Suprapubic skin (tissue), 4 donors: ENCODE measurements around the gene DDHD1.

Experiments used
- EP300 ChIP-seq: sonication (generic); formaldehyde crosslinking; IDR thresholded peaks from one replicate; pipeline ENCODE4 v1.6.1; 2017; ENCODE audit warnings: antibody characterized with exemption
- POLR2A ChIP-seq, 2 donors: fragments of 450-650 bp; IDR thresholded peaks; one replicate each; pipeline ENCODE4 v1.6.1; 2017; ENCODE audit warnings: antibody characterized with exemption in 2 of 2, mild to moderate bottlenecking in 2 of 2, moderate library complexity in 2 of 2
- POLR2AphosphoS5 ChIP-seq, 3 donors: sonication (generic); formaldehyde crosslinking; IDR thresholded peaks; one replicate each; pipeline ENCODE4 v1.6.1; 2017; ENCODE audit warnings: antibody characterized with exemption in 3 of 3
- TF ChIP-seq, protein P1 (sequence below), 2 donors: fragments of 200-600 bp in 1 of 2; fragments of 450-650 bp in 1 of 2; sonication (generic) in 1 of 2; IDR thresholded peaks; one replicate each; pipeline ENCODE4 v1.5.1; 2016 to 2019; ENCODE audit warnings: antibody characterized with exemption in 2 of 2, mild to moderate bottlenecking in 1 of 2, moderate library complexity in 1 of 2

DNA sequence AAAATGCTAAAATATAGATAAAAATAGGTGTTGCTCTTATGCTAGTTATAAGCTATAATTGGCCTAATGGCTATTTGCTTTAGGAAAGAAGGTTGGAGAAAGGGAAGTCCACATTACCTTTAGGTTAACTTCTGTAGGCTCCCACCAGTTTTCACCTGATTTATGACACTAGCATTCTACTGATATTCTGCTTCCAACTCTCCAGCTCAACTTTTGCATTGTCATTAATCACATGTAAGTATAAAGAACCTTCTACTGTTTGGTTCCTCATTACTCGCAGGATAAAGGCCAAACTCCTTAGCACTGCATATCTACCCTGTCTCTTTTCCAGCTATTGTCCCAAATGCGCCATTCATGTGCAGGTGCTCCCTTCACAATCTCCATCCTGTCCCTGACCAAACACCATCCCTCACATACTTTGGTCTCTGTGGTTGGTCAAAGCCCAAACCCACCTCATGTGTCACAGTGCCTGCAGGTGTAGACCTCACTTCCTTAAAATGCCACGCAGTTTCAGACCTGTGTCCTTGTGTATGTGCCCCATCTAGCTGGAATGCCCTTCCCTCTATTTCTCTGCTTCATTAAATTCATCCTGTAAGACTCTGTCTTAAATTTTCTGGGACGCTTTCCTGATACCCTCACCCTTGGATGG, 3.3 kb downstream of the DDHD1 start:
- TF ChIP-seq POLR2A (IDR thresholded peaks at IDR 0.05) (no peak), EP300 (no peak), POLR2AphosphoS5 (IDR thresholded peaks at IDR 0.05) (no peak)
- TF ChIP-seq, protein P1, sequence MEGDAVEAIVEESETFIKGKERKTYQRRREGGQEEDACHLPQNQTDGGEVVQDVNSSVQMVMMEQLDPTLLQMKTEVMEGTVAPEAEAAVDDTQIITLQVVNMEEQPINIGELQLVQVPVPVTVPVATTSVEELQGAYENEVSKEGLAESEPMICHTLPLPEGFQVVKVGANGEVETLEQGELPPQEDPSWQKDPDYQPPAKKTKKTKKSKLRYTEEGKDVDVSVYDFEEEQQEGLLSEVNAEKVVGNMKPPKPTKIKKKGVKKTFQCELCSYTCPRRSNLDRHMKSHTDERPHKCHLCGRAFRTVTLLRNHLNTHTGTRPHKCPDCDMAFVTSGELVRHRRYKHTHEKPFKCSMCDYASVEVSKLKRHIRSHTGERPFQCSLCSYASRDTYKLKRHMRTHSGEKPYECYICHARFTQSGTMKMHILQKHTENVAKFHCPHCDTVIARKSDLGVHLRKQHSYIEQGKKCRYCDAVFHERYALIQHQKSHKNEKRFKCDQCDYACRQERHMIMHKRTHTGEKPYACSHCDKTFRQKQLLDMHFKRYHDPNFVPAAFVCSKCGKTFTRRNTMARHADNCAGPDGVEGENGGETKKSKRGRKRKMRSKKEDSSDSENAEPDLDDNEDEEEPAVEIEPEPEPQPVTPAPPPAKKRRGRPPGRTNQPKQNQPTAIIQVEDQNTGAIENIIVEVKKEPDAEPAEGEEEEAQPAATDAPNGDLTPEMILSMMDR (IDR thresholded peaks at IDR 0.05), result no peak
